Stimulated activated CD4-positive, alpha-beta T cell treated with anti-CD3 and anti-CD28 coated beads, Interleukin-15, amount 100 ng/mL, for 48 hours (primary cell): ENCODE data around the gene VAMP2.

Source experiments
- DNase-seq, 2 donors: peaks; one replicate each; pipeline ENCODE4 v3.0.0-alpha.2; 2020; ENCODE audit warnings: low read depth in 2 of 2

Gene VAMP2

DNA sequence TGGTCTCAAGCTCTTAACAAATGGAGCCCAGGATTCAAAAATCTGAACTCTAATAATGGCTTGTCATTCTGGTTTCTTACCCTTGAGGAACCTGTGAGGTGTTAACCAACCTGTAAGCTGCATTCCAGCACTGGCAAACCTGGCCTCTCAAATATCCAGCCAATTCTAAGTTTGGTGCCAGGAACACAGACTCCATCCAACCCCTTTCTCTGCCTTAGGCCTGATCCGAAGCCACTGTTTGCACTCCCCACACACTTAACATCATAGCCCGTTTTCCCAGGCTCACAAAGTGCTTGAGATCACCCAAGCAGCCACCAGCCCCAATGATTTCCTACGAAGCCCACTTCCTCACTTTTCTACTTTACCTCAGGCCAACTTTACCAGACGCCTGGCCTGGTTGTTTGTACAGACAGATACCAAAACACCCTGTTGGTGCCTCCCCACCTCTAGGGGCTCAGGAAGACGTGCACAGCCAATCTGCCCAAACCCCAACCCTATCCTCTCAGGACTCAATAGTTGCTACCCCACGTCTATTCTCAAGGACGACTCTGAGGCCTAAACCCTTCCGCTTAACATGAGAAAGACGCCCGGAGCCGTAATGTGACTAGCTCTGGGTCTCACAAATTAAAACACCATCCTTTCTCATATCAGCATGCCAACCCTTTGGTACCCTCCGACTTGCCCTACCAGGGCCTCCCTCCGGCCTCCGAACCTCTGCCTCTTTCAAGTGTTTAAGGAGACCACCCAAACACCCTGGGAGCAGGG lies 7.3 kb downstream of the VAMP2 start:
- no peak for DNase-seq

DNA sequence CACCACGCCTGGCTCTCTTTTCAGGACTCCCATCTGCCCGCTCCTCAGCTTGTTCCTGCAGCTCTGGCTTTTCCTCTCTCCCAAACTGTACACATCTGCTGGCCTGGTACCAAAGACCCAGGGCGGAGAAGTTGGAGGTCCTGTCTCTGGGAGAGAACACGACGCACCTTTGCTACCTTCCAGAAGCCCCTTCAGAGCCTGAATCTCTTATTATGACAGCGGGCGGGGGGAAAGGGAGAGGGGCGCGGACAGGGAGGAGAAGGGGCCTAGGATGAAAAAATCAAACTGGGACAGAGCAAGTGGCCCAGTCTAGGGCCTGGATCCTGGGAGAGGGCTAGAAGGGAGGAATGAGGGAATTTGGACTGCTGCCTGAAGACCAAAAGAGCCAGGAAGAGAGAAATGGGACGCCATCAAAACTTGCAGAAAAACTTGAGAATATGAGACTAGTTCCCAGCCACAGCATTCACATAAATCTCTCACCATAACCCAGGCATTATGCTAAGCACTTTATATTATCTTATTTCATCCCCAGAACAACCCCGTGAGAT lies 8.1 kb downstream of the VAMP2 start:
- DNase-seq, result no peak

DNA sequence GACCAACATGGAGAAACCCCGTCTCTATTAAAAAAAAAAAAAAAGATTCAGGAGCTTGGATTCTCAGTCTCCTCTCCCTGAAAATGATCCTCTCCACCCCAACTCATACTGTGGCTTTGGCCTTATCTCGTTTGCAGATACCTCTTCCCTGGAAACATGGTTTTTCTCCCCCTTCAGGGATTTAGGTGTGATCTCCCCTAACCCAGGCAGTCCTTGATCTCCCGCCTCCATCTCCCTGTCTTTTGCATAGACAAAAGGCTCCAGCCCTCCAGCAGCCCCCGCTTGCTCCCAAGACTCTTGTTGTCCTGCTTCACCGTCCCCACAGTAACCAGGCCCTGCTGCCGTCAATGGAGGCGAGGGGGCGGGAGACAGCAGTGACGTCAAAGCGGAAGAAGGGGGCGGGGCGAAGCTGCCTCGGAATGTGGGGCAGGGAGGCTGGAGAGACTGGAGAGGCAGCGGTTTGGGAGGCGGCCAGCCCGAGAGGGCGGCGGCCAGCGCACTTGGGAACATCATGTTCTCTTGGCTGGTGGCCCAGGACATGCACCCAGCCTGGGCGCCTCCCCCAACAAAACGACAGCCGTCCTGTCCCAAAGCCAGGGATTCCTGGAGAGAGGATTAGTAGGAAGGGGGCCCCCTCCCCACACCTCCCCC lies 8.7 kb downstream of the VAMP2 start:
- DNase-seq, result peak; percentile 74 to 81

DNA sequence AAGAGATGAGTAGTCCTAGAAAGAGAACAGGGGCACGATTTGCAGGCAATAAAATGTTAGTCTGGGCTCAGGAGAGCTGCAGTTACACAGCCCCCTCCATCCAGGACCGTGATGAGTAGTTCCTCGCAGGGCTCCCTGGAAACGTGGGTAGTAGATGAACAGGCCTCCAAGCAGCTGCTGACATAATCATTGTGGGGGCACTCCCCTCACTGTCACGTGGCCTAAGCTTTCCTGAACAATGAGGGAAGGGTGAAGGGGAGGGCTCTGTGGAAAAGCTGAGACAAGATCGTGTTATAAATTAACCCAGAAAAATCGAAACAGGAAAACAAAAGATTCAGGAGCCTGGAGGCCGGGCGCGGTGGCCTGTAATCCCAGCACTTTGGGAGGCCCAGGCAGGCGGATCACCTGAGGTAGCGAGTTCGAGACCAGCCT lies 9.2 kb downstream of the VAMP2 start:
- no peak for DNase-seq

DNA sequence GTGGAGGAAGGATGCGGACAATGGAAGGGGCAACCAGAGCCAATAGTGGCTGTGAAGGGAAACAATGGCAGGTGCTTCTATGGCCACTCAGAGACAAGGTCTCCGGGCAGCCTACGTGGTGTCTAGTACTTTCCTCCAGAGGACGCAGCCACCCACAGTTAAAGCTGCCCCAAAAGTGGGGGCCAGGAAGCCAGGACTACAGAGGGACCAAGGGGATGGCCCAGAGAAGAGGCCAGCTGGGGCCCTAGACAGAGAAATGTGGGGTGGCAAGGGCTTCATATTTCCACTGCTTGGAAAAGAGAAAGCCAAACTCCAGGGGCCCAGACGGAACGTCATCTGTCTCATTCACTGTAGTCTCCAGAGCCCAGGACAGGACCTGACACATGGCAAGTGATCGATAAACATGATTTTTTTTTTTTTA lies 9.7 kb downstream of the VAMP2 start:
- DNase-seq, result no peak

DNA sequence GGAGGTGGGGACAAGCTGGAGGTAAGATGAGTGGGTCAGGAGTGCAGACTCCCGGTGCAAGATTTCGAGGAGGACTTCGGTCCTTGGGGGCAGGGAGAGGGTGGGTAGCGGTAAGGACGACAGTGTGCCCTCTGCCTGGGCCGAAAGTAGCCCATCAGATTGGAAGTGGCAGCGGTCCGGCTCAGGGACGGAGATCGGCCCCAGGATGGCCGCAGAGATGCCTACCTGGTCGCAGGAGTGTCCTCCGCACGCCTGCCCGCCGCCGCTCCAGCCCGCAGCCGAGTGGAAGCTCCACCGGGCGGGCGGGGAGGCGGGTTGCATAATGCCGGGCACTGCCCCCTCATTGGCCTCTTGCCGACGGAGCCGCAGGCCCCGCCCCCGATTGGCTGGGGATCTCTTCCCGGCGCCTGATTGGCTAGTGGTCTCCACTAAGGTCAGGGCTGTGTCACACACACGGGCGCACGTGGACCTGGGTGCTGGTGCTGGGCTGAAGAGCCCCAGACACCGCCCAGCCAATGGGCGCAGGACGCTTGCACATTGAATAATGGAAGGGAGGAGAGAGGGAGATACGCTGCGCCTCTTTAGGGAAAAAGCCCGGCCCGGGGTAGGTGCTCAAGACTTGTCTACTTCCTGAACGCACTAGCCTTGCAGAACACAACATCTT lies 10.5 kb downstream of the VAMP2 start, which contains the start of gene PER1:
Gene PER1, minus strand, starts transcription at position 293 of the 664 bp plus-strand sequence. CDS start 1,698 bp downstream, outside the sequence.
- DNase-seq, result peak; percentile 85 to 89

- DNase-seq, result no peak
Measured at GRCh38 chr17:8151641-8152111, 11.1 kb downstream of the VAMP2 start.

GRCh38 chr17:8151120-8151640 lies 11.6 kb downstream of the VAMP2 start:
- DNase-seq, result peak; percentile 62 to 84

GRCh38 chr17:8150194-8151119 lies 12.3 kb downstream of the VAMP2 start:
- DNase-seq, result no peak

DNA sequence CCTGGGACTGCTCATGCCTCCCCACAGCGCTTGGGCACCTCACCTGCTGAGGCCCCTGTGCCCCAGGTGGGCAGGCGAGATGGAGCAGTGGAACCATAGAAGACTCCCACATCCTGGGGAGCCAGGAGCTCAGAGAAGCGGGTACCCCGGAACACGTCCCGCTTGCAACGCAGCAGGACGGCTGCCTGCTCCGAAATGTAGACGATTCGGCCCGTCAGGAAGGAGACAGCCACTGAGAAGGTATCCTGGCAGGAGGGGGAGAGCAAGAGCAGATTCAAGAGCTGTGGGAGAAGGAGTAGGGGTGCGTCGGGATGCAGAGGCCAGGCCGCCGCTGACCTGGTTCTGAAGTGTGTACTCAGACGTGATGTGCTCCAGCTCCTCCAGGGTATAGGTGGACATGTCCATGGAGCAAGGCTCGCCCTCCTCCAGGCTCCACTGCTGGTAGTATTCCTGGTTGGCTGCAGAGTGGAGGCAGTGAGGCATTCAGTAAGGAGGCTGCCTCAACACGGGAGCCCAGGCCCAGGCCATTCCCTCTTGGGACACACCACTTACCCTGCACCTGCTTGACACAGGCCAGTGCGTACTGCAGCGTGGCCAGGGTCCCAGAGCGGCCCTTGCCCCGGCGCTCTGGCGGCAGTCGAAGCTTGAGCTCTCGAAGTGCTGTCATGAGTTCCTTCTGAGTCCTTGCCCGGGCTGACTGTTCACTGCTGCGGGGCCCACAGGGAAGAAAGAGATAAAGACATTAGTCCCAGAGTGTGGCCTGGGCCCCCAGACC lies 13.1 kb downstream of the VAMP2 start:
- no peak for DNase-seq

- DNase-seq, result no peak
Measured at GRCh38 chr17:8148560-8148959, 14.2 kb downstream of the VAMP2 start.

DNA sequence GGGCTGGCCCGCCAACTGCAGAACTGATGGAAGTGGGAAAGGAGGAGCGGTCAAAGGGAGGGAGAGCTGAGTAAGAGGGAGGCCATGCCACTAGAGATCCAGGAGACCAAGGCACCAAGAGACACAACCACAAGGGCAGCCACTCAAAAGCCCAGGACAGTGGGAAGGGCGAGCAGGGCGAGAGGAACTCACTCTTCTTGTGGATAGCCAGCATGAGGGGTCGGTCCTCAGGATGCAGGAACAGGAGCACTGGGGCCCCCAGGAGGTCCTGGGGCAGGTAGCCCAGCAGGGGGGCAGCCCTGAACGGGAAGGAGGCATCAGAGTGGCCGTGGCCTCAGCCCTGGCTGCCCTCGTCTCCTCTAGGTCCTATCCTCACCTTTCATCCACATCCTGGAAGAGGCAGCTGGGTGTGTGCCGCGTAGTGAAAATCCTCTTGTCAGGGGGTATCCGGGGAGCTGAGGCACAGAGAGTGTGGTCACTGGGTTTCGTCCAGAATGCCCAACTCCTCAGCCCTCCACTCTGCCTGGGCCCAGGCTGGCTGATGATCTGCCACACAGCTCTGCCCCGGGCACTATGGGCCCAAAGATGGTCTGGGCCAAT lies 14.8 kb downstream of the VAMP2 start:
- no peak for DNase-seq

DNA sequence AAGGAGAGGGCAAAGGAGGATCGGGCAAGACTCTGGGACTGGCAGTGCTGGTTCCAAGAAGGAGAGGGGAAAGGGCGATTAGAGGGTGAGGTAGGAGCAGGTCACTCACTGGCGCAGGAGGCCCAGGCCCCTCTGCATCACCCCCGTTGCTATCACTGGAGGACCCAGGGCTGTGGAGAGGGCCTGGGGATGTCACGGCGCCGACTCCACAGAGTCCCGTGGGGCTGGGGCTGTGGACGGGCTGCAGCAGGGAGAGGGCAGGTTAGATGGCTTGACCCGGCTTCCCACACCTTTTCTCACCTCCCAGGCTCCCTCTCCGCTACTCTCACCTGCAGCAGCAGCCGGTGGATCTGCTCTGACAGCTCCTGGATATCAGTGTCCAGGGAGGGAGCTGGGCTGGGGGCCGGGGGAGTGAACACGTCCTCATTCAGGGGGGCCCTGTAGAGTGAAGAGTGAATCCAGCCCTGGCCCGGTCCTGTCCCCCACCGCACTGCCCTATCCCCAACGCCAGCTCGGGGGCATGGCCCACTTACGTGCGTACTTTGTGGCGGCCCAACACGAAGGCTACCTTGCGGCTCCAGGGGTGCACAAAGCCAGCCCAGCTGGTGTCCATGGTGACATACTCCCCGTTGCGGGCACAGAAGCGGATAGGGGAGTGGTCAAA lies 15.5 kb downstream of the VAMP2 start:
- no peak for DNase-seq

GRCh38 chr17:8146381-8147140 lies 16.2 kb downstream of the VAMP2 start:
- no peak for DNase-seq

GRCh38 chr17:8145811-8146210 lies 16.9 kb downstream of the VAMP2 start:
- DNase-seq, result no peak

- DNase-seq, result no peak
Measured at GRCh38 chr17:8144401-8145231, 18.1 kb downstream of the VAMP2 start.

DNA sequence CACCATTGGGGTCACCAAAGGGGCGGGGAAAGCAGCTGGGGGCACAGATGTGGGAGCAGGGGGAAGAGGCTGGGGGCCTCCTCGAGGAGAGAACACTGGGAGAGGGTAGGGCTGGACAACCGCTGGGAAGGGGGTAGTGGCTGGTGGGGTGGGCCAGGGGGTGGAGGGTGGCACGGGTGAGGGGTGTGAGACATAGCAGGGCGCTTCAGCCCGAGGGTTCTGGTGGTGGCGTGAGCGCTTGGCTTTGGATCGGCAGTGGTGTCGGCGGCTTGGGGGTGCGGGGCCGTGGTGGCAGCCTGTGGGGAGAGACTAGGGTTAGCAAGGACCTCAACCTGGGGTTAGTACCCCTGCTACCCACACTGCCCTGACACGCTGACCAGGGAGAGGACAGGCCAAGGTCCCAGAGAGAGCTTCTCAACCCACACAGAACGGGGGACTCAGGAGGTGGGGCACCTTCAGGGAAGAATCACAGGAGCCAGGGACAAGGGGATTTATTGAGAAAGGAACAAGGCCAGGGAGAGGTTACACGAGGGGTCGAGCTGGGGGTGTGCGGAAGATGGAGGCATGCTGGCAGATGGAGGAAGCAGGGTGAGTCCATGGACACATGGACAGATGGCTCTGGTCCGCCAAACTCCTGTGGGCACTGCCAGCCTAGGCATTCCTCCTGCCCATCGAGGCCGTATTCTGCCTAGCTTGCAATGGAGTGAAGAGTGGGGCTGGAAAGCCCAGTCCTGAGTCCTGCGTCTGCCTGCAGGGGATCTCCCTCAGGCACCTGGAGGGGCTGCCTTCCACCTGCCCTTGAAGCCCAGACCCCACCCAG lies 19.0 kb downstream of the VAMP2 start:
- no peak for DNase-seq
